GM18526 (cell line): ENCODE data around the gene FRMD1.

Source experiments
- POLR2A ChIP-seq: IDR thresholded peaks from 3 replicates; pipeline ENCODE4 v1.6.1; 2011; ENCODE audit not compliant: insufficient read length; ENCODE audit errors: extremely low read depth

FRMD1 gene

GRCh38 chr6:168117942-168118341 lies 38.9 kb upstream of the FRMD1 start:
- TF ChIP-seq POLR2A = no peak

GRCh38 chr6:168116975-168117899 lies 38.2 kb upstream of the FRMD1 start:
- no peak for TF ChIP-seq POLR2A

- TF ChIP-seq POLR2A = no peak
These were observed 37.5 kb upstream of the FRMD1 start for GRCh38 chr6:168116438-168116974.

- no peak for TF ChIP-seq POLR2A
These were observed 36.9 kb upstream of the FRMD1 start for GRCh38 chr6:168115748-168116437.

GRCh38 chr6:168113226-168113625 lies 34.2 kb upstream of the FRMD1 start:
- TF ChIP-seq POLR2A = no peak

GRCh38 chr6:168111911-168112310 lies 32.9 kb upstream of the FRMD1 start:
- TF ChIP-seq POLR2A = no peak

GRCh38 chr6:168110437-168110836 lies 31.4 kb upstream of the FRMD1 start:
- no peak for TF ChIP-seq POLR2A

GRCh38 chr6:168109171-168109570 lies 30.2 kb upstream of the FRMD1 start:
- no peak for TF ChIP-seq POLR2A

- TF ChIP-seq POLR2A = no peak
These were observed 28.4 kb upstream of the FRMD1 start for GRCh38 chr6:168107191-168107983.

GRCh38 chr6:168106633-168107005 lies 27.6 kb upstream of the FRMD1 start:
- TF ChIP-seq POLR2A = no peak

GRCh38 chr6:168105813-168106632 lies 27.0 kb upstream of the FRMD1 start:
- no peak for TF ChIP-seq POLR2A

- TF ChIP-seq POLR2A = no peak
These were observed 25.6 kb upstream of the FRMD1 start for GRCh38 chr6:168104636-168105035.

GRCh38 chr6:168103050-168103830 lies 24.2 kb upstream of the FRMD1 start:
- no peak for TF ChIP-seq POLR2A
